Measurements from ENCODE around the gene PAH.

PAH gene

GRCh38 chr12:102917026-102917787, at the start of gene PAH:
TSS of gene PAH (minus strand) at chr12:102917244. CDS start at chr12:102917130, 114 bp downstream.
- DNase-seq (ENCODE audit: low read depth): no peak
- H3K4me3 ChIP-seq (ENCODE audit: low read length): peak within 1 kb of the TSS; percentile 27

GRCh38 chr12:102966200-102966863, 49.3 kb upstream of the PAH start:
- DNase-seq (ENCODE audit: low read depth): no peak
- no peak overlapping the region for H3K9ac ChIP-seq (ENCODE audit: low read length)
- no peaks in the 10 kb centered on the region for H3K4me1 ChIP-seq (ENCODE audit: control insufficient read depth, insufficient read depth, low read length)
- H3K36me3 ChIP-seq (ENCODE audit: control insufficient read depth, insufficient read depth, low read length, severe bottlenecking): no peaks in the 10 kb centered on the region
- H3K9me3 ChIP-seq (ENCODE audit: control insufficient read depth, low read length): peaks cover 14% of the 10 kb centered on the region
- no peak overlapping the region for H3K4me3 ChIP-seq (ENCODE audit: low read length)
- peaks cover 55% of the 10 kb centered on the region for H3K27me3 ChIP-seq (replicated peaks; ENCODE audit: control insufficient read depth, insufficient read depth, low read length)

More at GRCh38 chr12:102917026-102917787, at the start of gene PAH:
- no peak within 1 kb of the TSS for H3K9ac ChIP-seq (ENCODE audit: low read length)
- H3K27me3 ChIP-seq (replicated peaks; ENCODE audit: control insufficient read depth, insufficient read depth, low read length): peaks cover 7% of the 10 kb centered on the region
- no peaks in the 10 kb centered on the region for H3K4me1 ChIP-seq (ENCODE audit: control insufficient read depth, insufficient read depth, low read length)
- H3K9me3 ChIP-seq (ENCODE audit: control insufficient read depth, low read length): no peaks in the 10 kb centered on the region
- H3K36me3 ChIP-seq (ENCODE audit: control insufficient read depth, insufficient read depth, low read length, severe bottlenecking): no peaks in the 10 kb centered on the region

- Histone ChIP-seq H3K9me3 (ENCODE audit: control insufficient read depth, low read length) (peaks cover 14% of the 10 kb centered on the region), H3K4me1 (ENCODE audit: control insufficient read depth, insufficient read depth, low read length) (no peaks in the 10 kb centered on the region), H3K36me3 (ENCODE audit: control insufficient read depth, insufficient read depth, low read length, severe bottlenecking) (no peaks in the 10 kb centered on the region), H3K27me3 (replicated peaks; ENCODE audit: control insufficient read depth, insufficient read depth, low read length) (peaks cover 59% of the 10 kb centered on the region), H3K9ac (ENCODE audit: low read length) (no peak overlapping the region), H3K4me3 (ENCODE audit: low read length) (no peak overlapping the region)
- no peak for DNase-seq (ENCODE audit: low read depth)
Observed at GRCh38 chr12:102965281-102966155, 48.5 kb upstream of the PAH start.

- H3K9ac ChIP-seq (ENCODE audit: low read length): no peak overlapping the region
- H3K27me3 ChIP-seq (replicated peaks; ENCODE audit: control insufficient read depth, insufficient read depth, low read length): peaks cover 66% of the 10 kb centered on the region
- no peaks in the 10 kb centered on the region for H3K4me1 ChIP-seq (ENCODE audit: control insufficient read depth, insufficient read depth, low read length)
- DNase-seq (ENCODE audit: low read depth): no peak
- peaks cover 14% of the 10 kb centered on the region for H3K9me3 ChIP-seq (ENCODE audit: control insufficient read depth, low read length)
- no peaks in the 10 kb centered on the region for H3K36me3 ChIP-seq (ENCODE audit: control insufficient read depth, insufficient read depth, low read length, severe bottlenecking)
- no peak overlapping the region for H3K4me3 ChIP-seq (ENCODE audit: low read length)
Observed at GRCh38 chr12:102964872-102965271, 47.8 kb upstream of the PAH start.

GRCh38 chr12:102963796-102964195, 46.8 kb upstream of the PAH start:
- Histone ChIP-seq H3K4me1 (ENCODE audit: control insufficient read depth, insufficient read depth, low read length) (peaks cover under 1% of the 10 kb centered on the region), H3K9me3 (ENCODE audit: control insufficient read depth, low read length) (peaks cover 14% of the 10 kb centered on the region), H3K4me3 (ENCODE audit: low read length) (no peak overlapping the region), H3K9ac (ENCODE audit: low read length) (no peak overlapping the region), H3K36me3 (ENCODE audit: control insufficient read depth, insufficient read depth, low read length, severe bottlenecking) (no peaks in the 10 kb centered on the region), H3K27me3 (replicated peaks; ENCODE audit: control insufficient read depth, insufficient read depth, low read length) (peaks cover 76% of the 10 kb centered on the region)
- DNase-seq (ENCODE audit: low read depth): no peak

- H3K9ac ChIP-seq (ENCODE audit: low read length): no peak overlapping the region
- H3K9me3 ChIP-seq (ENCODE audit: control insufficient read depth, low read length): peaks cover 14% of the 10 kb centered on the region
- H3K4me1 ChIP-seq (ENCODE audit: control insufficient read depth, insufficient read depth, low read length): peaks cover 6% of the 10 kb centered on the region
- H3K27me3 ChIP-seq (replicated peaks; ENCODE audit: control insufficient read depth, insufficient read depth, low read length): peaks cover 80% of the 10 kb centered on the region
- DNase-seq (ENCODE audit: low read depth): no peak
- no peak overlapping the region for H3K4me3 ChIP-seq (ENCODE audit: low read length)
- no peaks in the 10 kb centered on the region for H3K36me3 ChIP-seq (ENCODE audit: control insufficient read depth, insufficient read depth, low read length, severe bottlenecking)
Observed at GRCh38 chr12:102962986-102963385, 45.9 kb upstream of the PAH start.

GRCh38 chr12:102962532-102962931, 45.5 kb upstream of the PAH start:
- no peak for DNase-seq (ENCODE audit: low read depth)
- no peaks in the 10 kb centered on the region for H3K36me3 ChIP-seq (ENCODE audit: control insufficient read depth, insufficient read depth, low read length, severe bottlenecking)
- H3K4me1 ChIP-seq (ENCODE audit: control insufficient read depth, insufficient read depth, low read length): peaks cover 6% of the 10 kb centered on the region
- no peak overlapping the region for H3K9ac ChIP-seq (ENCODE audit: low read length)
- H3K4me3 ChIP-seq (ENCODE audit: low read length): no peak overlapping the region
- H3K27me3 ChIP-seq (replicated peaks; ENCODE audit: control insufficient read depth, insufficient read depth, low read length): peaks cover 80% of the 10 kb centered on the region
- peaks cover 14% of the 10 kb centered on the region for H3K9me3 ChIP-seq (ENCODE audit: control insufficient read depth, low read length)

- Histone ChIP-seq H3K36me3 (ENCODE audit: control insufficient read depth, insufficient read depth, low read length, severe bottlenecking) (no peaks in the 10 kb centered on the region), H3K27me3 (replicated peaks; ENCODE audit: control insufficient read depth, insufficient read depth, low read length) (peaks cover 82% of the 10 kb centered on the region), H3K4me1 (ENCODE audit: control insufficient read depth, insufficient read depth, low read length) (peaks cover 6% of the 10 kb centered on the region), H3K9ac (ENCODE audit: low read length) (no peak overlapping the region), H3K9me3 (ENCODE audit: control insufficient read depth, low read length) (peaks cover 14% of the 10 kb centered on the region), H3K4me3 (ENCODE audit: low read length) (no peak overlapping the region)
- no peak for DNase-seq (ENCODE audit: low read depth)
Observed at GRCh38 chr12:102961466-102961855, 44.4 kb upstream of the PAH start.

- Histone ChIP-seq H3K27me3 (replicated peaks; ENCODE audit: control insufficient read depth, insufficient read depth, low read length) (peaks cover 80% of the 10 kb centered on the region), H3K4me1 (ENCODE audit: control insufficient read depth, insufficient read depth, low read length) (peaks cover 6% of the 10 kb centered on the region), H3K9ac (ENCODE audit: low read length) (no peak overlapping the region), H3K4me3 (ENCODE audit: low read length) (no peak overlapping the region), H3K9me3 (ENCODE audit: control insufficient read depth, low read length) (peaks cover 14% of the 10 kb centered on the region), H3K36me3 (ENCODE audit: control insufficient read depth, insufficient read depth, low read length, severe bottlenecking) (no peaks in the 10 kb centered on the region)
- no peak for DNase-seq (ENCODE audit: low read depth)
Observed at GRCh38 chr12:102960766-102961465, 43.9 kb upstream of the PAH start.

- Histone ChIP-seq H3K36me3 (ENCODE audit: control insufficient read depth, insufficient read depth, low read length, severe bottlenecking) (no peaks in the 10 kb centered on the region), H3K27me3 (replicated peaks; ENCODE audit: control insufficient read depth, insufficient read depth, low read length) (peaks cover 80% of the 10 kb centered on the region), H3K9ac (ENCODE audit: low read length) (no peak overlapping the region), H3K4me1 (ENCODE audit: control insufficient read depth, insufficient read depth, low read length) (peaks cover 6% of the 10 kb centered on the region), H3K4me3 (ENCODE audit: low read length) (no peak overlapping the region), H3K9me3 (ENCODE audit: control insufficient read depth, low read length) (peaks cover 14% of the 10 kb centered on the region)
- no peak for DNase-seq (ENCODE audit: low read depth)
Observed at GRCh38 chr12:102959391-102959790, 42.3 kb upstream of the PAH start.
